Pancreas (tissue), 10 donors: Measurements from ENCODE around the gene CCSAP. TPM values are rescaled to one million over a fixed set of nuclear protein-coding genes. Genes with fewer than 3 reads are reported as not detected.

Source experiments
- ATAC-seq, 4 donors: fragments of 200-7000 bp; cut with Tn5 transposase; one replicate each; pipeline versions ENCODE4 v1.8.0 to v1.9.1; 2020; ENCODE audit warnings: mild to moderate bottlenecking in 4 of 4, moderate library complexity in 4 of 4
- DNase-seq, 6 donors: peaks; one replicate each; pipeline ENCODE4 v3.0.0-alpha.2; 2020
- FAIRE-seq: peaks from 2 replicates; lab custom pipeline; 2012; peaks lifted over from hg19 to GRCh38; lab: Jason Lieb, UNC
- H3K27ac ChIP-seq, 4 donors: fragments of 200-600 bp; sonication (generic); 1 replicate in 3 of 4; 2 replicates in 1 of 4; pipeline versions ENCODE4 v1.5.0 to v1.8.0; 2020
- H3K27me3 ChIP-seq, 4 donors: fragments of 200-600 bp; one replicate each; pipeline ENCODE4 v1.8.0; 2021
- H3K36me3 ChIP-seq, 3 donors: fragments of 200-600 bp; sonication (generic) in 1 of 3; one replicate each; pipeline versions ENCODE4 v1.5.0 to v1.8.0; 2020 to 2021
- H3K4me1 ChIP-seq, 3 donors: fragments of 200-600 bp; one replicate each; pipeline ENCODE4 v1.8.0; 2021
- H3K4me3 ChIP-seq, 4 donors: fragments of 200-600 bp; sonication (generic) in 2 of 4; one replicate each; pipeline versions ENCODE4 v1.5.0 to v1.8.0; 2020 to 2021
- H3K9me3 ChIP-seq, 4 donors: fragments of 200-600 bp; one replicate each; pipeline ENCODE4 v1.8.0; 2021
- WGBS, 2 donors: extraction: QIAGEN DNeasy Blood & Tissue Kit; methylation state at CpG; one replicate each; pipeline ENCODE4 v1.1.7; 2013; 5-methylcytosine and 5-hydroxymethylcytosine counted together
- intact Hi-C, 3 donors: fragments of 100-400 bp; cut with DNase I; formaldehyde crosslinking; loops; one replicate each; pipeline versions ENCODE4 v1.11.1 to v1.14.2; 2022
- polyA plus RNA-seq, 2 donors: library from polyadenylated mRNA; stranded (reverse); fragments of 200-250 nt; gene quantifications; one replicate each; pipeline ENCODE4 v1.2.3, GENCODE V29; 2013
- total RNA-seq, 6 donors: library from RNA; stranded (reverse); fragmentation: NEBNext Ultra II Directional in 4 of 6; extraction: Animal tissue kit (Norgen Biotek cat#: 25700) in 4 of 6; gene quantifications; one replicate each; pipeline versions ENCODE4 v1.2.1 to v1.2.4, GENCODE V29; 2021 to 2023
- TF ChIP-seq, protein P1 (sequence below), 4 donors: fragments of 200-600 bp; sonication (generic) in 3 of 4; IDR thresholded peaks; one replicate each; pipeline versions ENCODE4 v1.5.0 to v1.8.0; 2021; ENCODE audit warnings: antibody characterized with exemption in 4 of 4
- donor health status: healthy with polysubstance abuse.
- donor health status: DM: no; HTN: no; CAD: no; lungs with moderate emphysema.
- donor health status: DM: no; HTN: no; CAD: no.
- donor health status: control.
- donor health status: control.
- donor health status: Bipolar disorder and iron deficiency.
- donor health status: DM: yes; HTN: yes; CAD: no.
- donor health status: DM: no; HTN: no; CAD: no.
- donor health status: DM: no; HTN: no; CAD: no.
- donor health status: DM: yes; HTN: yes; CAD: no.

CCSAP gene
- total and polyA plus RNA-seq, 8 donors: 0.97 to 4.6 (median 1.7) TPM

- H3K4me3 ChIP-seq: no peak overlapping the region
- no peak overlapping the region for H3K27ac ChIP-seq
- H3K36me3 ChIP-seq: no peaks in the 10 kb centered on the region
- ATAC-seq (no peak), DNase-seq (no peak), FAIRE-seq (no peak)
- TF ChIP-seq, protein P1, sequence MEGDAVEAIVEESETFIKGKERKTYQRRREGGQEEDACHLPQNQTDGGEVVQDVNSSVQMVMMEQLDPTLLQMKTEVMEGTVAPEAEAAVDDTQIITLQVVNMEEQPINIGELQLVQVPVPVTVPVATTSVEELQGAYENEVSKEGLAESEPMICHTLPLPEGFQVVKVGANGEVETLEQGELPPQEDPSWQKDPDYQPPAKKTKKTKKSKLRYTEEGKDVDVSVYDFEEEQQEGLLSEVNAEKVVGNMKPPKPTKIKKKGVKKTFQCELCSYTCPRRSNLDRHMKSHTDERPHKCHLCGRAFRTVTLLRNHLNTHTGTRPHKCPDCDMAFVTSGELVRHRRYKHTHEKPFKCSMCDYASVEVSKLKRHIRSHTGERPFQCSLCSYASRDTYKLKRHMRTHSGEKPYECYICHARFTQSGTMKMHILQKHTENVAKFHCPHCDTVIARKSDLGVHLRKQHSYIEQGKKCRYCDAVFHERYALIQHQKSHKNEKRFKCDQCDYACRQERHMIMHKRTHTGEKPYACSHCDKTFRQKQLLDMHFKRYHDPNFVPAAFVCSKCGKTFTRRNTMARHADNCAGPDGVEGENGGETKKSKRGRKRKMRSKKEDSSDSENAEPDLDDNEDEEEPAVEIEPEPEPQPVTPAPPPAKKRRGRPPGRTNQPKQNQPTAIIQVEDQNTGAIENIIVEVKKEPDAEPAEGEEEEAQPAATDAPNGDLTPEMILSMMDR (IDR thresholded peaks at IDR 0.05): no peak
- no peaks in the 10 kb centered on the region for H3K27me3 ChIP-seq
- 91 to 94% methylated on average over 3 of the region's 3 CpGs for WGBS, 2 donors
- intact Hi-C loops: no loop called here
- no peaks in the 10 kb centered on the region for H3K9me3 ChIP-seq
- peaks cover 0 to 4% (median 0%) of the 10 kb centered on the region in 3 donors for H3K4me1 ChIP-seq
These were observed 3.3 kb downstream of the CCSAP start for GRCh38 chr1:229339520-229339919.

DNA sequence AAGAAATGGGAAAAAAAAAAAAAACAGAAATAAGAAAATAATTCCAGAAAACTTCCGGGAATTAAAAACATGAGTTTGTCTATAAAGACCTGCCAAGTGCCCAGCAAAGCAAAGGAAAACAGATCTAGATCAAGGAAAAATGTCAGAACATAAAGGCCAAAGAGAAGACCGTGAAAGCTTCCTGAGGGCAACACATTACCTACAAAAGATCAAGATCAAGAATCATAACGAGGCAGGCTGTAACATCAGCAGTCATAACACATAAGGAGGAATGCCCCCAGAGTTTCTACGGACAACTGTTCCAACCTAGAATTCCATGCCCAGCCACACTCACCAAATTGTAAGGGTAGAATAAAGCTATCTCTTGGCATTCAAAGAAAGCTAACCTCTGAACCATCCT, 3.8 kb downstream of the CCSAP start:
- TF ChIP-seq, protein P1 (IDR thresholded peaks at IDR 0.05): no peak
- Histone ChIP-seq H3K4me1 (peaks cover 0 to 4% (median 0%) of the 10 kb centered on the region in 3 donors), H3K27ac (no peak overlapping the region), H3K4me3 (no peak overlapping the region), H3K9me3 (no peaks in the 10 kb centered on the region), H3K36me3 (no peaks in the 10 kb centered on the region), H3K27me3 (no peaks in the 10 kb centered on the region)
- no peak for ATAC-seq
- no peak for DNase-seq
- WGBS, 2 donors: 92 to 97% methylated on average over 4 of the region's 4 CpGs
- FAIRE-seq: no peak
- intact Hi-C loops: no loop called here

GRCh38 chr1:229336345-229336744, 6.5 kb downstream of the CCSAP start:
- Histone ChIP-seq H3K9me3 (no peaks in the 10 kb centered on the region), H3K27me3 (no peaks in the 10 kb centered on the region), H3K27ac (no peak overlapping the region), H3K36me3 (no peaks in the 10 kb centered on the region), H3K4me3 (no peak overlapping the region), H3K4me1 (no peaks in the 10 kb centered on the region)
- no peak for ATAC-seq
- FAIRE-seq: no peak
- TF ChIP-seq, protein P1 (IDR thresholded peaks at IDR 0.05): no peak
- WGBS, 2 donors: 88 to 92% methylated on average over 3 of the region's 3 CpGs
- DNase-seq: no peak
- intact Hi-C loops: no loop called here

GRCh38 chr1:229334716-229335115, 8.1 kb downstream of the CCSAP start:
- no peak for ATAC-seq
- Histone ChIP-seq H3K4me3 (no peak overlapping the region), H3K9me3 (no peaks in the 10 kb centered on the region), H3K4me1 (no peaks in the 10 kb centered on the region), H3K27me3 (no peaks in the 10 kb centered on the region), H3K27ac (no peak overlapping the region), H3K36me3 (no peaks in the 10 kb centered on the region)
- no peak for DNase-seq
- TF ChIP-seq, protein P1 (IDR thresholded peaks at IDR 0.05): no peak
- intact Hi-C loops: no loop called here
- WGBS, 2 donors: 92 to 94% methylated on average over 2 of the region's 2 CpGs
- no peak for FAIRE-seq

DNA sequence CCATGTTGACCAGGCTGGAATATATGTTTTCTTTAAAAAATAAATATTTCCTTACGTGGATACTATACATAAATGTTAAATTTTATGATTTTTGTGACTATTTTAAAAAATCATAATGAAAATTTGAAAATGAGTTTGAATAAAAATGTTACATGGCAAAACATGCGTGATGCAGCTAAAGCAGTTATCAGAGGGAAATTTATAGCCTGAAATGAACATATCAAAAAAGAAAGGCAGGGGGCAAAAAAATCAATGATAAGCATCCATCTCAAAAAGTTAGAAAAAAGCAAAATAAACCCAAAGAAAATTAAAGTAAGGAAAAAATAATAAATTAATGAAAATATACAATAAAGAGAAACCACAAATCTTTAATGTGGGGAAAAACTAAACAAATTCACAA, 8.6 kb downstream of the CCSAP start:
- no peak overlapping the region for H3K27ac ChIP-seq
- no peaks in the 10 kb centered on the region for H3K36me3 ChIP-seq
- intact Hi-C loops: no loop called here
- DNase-seq (no peak), FAIRE-seq (no peak), ATAC-seq (no peak)
- TF ChIP-seq, protein P1 (IDR thresholded peaks at IDR 0.05): no peak
- H3K4me1 ChIP-seq: no peaks in the 10 kb centered on the region
- no peaks in the 10 kb centered on the region for H3K27me3 ChIP-seq
- H3K4me3 ChIP-seq: no peak overlapping the region
- no peaks in the 10 kb centered on the region for H3K9me3 ChIP-seq
- WGBS, 2 donors: 96 to 99% methylated on average over 2 of the region's 2 CpGs
